NCI-H1105 treated with DMSO at 0.1 percent for 48 hours (cell line): Measurements from ENCODE around the gene SYTL2.

Experiments
- DNase-seq: peaks from one replicate; lab custom pipeline; 2025; lab: John Stamatoyannopoulos, UW

SYTL2 gene

GRCh38 chr11:85647604-85648299, 163.2 kb downstream of the SYTL2 start, which contains the start of gene TMEM126A:
TMEM126A (plus strand) TSS chr11:85647967; CDS start chr11:85650256, 2,289 bp downstream.
- peak; percentile 88 for DNase-seq

GRCh38 chr11:85647078-85647477, 163.9 kb downstream of the SYTL2 start:
- no peak for DNase-seq
